IMR-90 (cell line): ENCODE measurements around the gene ALKAL2. TPM values are rescaled to one million over a fixed set of nuclear protein-coding genes. Genes with fewer than 3 reads are reported as not detected.

Source experiments
- ATAC-seq: fragments of 200-7000 bp; cut with Tn5 transposase; 2 replicates; pipeline ENCODE4 v1.9.1; 2020; ENCODE audit warnings: low read depth, mild to moderate bottlenecking, moderate library complexity
- BruUV-seq: library from RNA; stranded (reverse); fragments of 400-500 nt; replicated peaks from 2 replicates; lab custom pipeline; 2021; lab: Mats Ljungman, UMichigan
- CTCF ChIA-PET: fragments of 300-600 bp; formaldehyde crosslinking; extraction: SDS; loops from one replicate; lab custom pipeline; 2021; ENCODE audit warnings: antibody characterized with exemption; lab: Yijun Ruan, JAX
- POLR2A ChIA-PET: fragments of 300-600 bp; sonication (Branson Sonifier 250); formaldehyde crosslinking; loops from one replicate; lab custom pipeline; 2022; ENCODE audit warnings: antibody characterized with exemption; ENCODE audit not compliant: unreplicated experiment; lab: Charles Lee
- DNase-seq: peaks from one replicate; pipeline ENCODE4 v3.0.0; 2013
- H2AFZ ChIP-seq: replicated peaks from 2 replicates; pipeline ENCODE3; 2013; ENCODE audit warnings: low read length, mild to moderate bottlenecking; ENCODE audit not compliant: poor library complexity
- H2AK5ac ChIP-seq: 2 replicates; pipeline ENCODE4 v1.6.1; 2013; ENCODE audit warnings: low read depth, low read length, inconsistent platforms
- H2AK9ac ChIP-seq: replicated peaks from 2 replicates; pipeline ENCODE3; 2013; ENCODE audit warnings: mild to moderate bottlenecking, low read depth, low read length, moderate library complexity; ENCODE audit not compliant: poor library complexity
- H2BK120ac ChIP-seq: 2 replicates; pipeline ENCODE4 v1.6.1; 2013; ENCODE audit warnings: low read depth, low read length, inconsistent platforms
- H2BK15ac ChIP-seq: 3 replicates; pipeline ENCODE4 v1.6.1; 2013; ENCODE audit warnings: low read depth, low read length, inconsistent platforms
- H2BK20ac ChIP-seq: 2 replicates; pipeline ENCODE4 v1.6.1; 2013; ENCODE audit warnings: low read depth, mild to moderate bottlenecking, inconsistent platforms, low read length, moderate library complexity
- H2BK5ac ChIP-seq: 2 replicates; pipeline ENCODE4 v1.6.1; 2013; ENCODE audit warnings: mild to moderate bottlenecking, low read depth, low read length, inconsistent platforms; ENCODE audit not compliant: poor library complexity, severe bottlenecking
- H3K14ac ChIP-seq: replicated peaks from 2 replicates; pipeline ENCODE4 v1.6.1; 2013; ENCODE audit warnings: low read depth, low read length, inconsistent platforms
- H3K18ac ChIP-seq: 2 replicates; pipeline ENCODE4 v1.6.1; 2013; ENCODE audit warnings: low read depth, low read length, control low read depth
- H3K23ac ChIP-seq: 2 replicates; pipeline ENCODE4 v1.6.1; 2013; ENCODE audit warnings: low read depth, low read length, inconsistent platforms
- H3K27ac ChIP-seq: 2 replicates; pipeline ENCODE4 v1.5.1; 2013; ENCODE audit warnings: mild to moderate bottlenecking, control low read depth, low read length; ENCODE audit not compliant: insufficient read depth
- H3K27me3 ChIP-seq: 2 replicates; pipeline ENCODE4 v1.6.1; 2013; ENCODE audit warnings: low read length; ENCODE audit not compliant: control insufficient read depth, insufficient read depth
- H3K36me3 ChIP-seq: 2 replicates; pipeline ENCODE4 v1.6.1; 2013; ENCODE audit warnings: low read length, mixed read lengths; ENCODE audit not compliant: control insufficient read depth, insufficient read depth
- H3K4ac ChIP-seq: 2 replicates; pipeline ENCODE4 v1.6.1; 2013; ENCODE audit warnings: low read depth, low read length, inconsistent platforms
- H3K4me1 ChIP-seq: 2 replicates; pipeline ENCODE4 v1.6.1; 2013; ENCODE audit warnings: low read length, mixed read lengths; ENCODE audit not compliant: control insufficient read depth, insufficient read depth
- H3K4me2 ChIP-seq: 2 replicates; pipeline ENCODE4 v1.6.1; 2013; ENCODE audit warnings: low read depth, mild to moderate bottlenecking, control low read depth, low read length, moderate library complexity
- H3K4me3 ChIP-seq: 2 replicates; pipeline ENCODE4 v1.5.1; 2013; ENCODE audit warnings: low read depth, mild to moderate bottlenecking, control low read depth, low read length, moderate library complexity; ENCODE audit not compliant: insufficient read depth
- H3K56ac ChIP-seq: 2 replicates; pipeline ENCODE4 v1.6.1; 2013; ENCODE audit warnings: low read length, inconsistent platforms; ENCODE audit not compliant: insufficient read depth; ENCODE audit errors: extremely low read depth
- H3K79me1 ChIP-seq, 2 experiments: 2 replicates each; pipeline ENCODE4 v1.6.1; 2013; ENCODE audit warnings: low read length in 2 of 2, inconsistent platforms in 1 of 2, low read depth in 1 of 2
- H3K9ac ChIP-seq: 2 replicates; pipeline ENCODE4 v1.6.1; 2013; ENCODE audit warnings: low read depth, low read length, control low read depth
- H3K9me1 ChIP-seq: 2 replicates; pipeline ENCODE4 v1.6.1; 2013; ENCODE audit warnings: low read length, inconsistent platforms; ENCODE audit not compliant: insufficient read depth
- H3K9me3 ChIP-seq: 2 replicates; pipeline ENCODE4 v1.6.1; 2013; ENCODE audit warnings: low read length; ENCODE audit not compliant: control insufficient read depth, insufficient read depth
- H4K20me1 ChIP-seq: 2 replicates; pipeline ENCODE4 v1.6.1; 2013; ENCODE audit warnings: low read length, inconsistent platforms; ENCODE audit not compliant: insufficient read depth
- H4K5ac ChIP-seq: 2 replicates; pipeline ENCODE4 v1.6.1; 2013; ENCODE audit warnings: mild to moderate bottlenecking, low read depth, low read length, control low read depth
- H4K8ac ChIP-seq, 2 experiments: 2 replicates each; pipeline ENCODE4 v1.6.1; 2013; ENCODE audit warnings: low read depth in 2 of 2, low read length in 2 of 2, control low read depth in 1 of 2, inconsistent platforms in 1 of 2
- H4K91ac ChIP-seq: 2 replicates; pipeline ENCODE4 v1.6.1; 2013; ENCODE audit warnings: low read depth, low read length, inconsistent platforms; ENCODE audit not compliant: insufficient read depth
- BHLHE40 ChIP-seq: fragments of 150-350 bp; IDR thresholded peaks from 2 replicates; pipeline ENCODE4 v1.6.1; 2016; ENCODE audit warnings: mild to moderate bottlenecking, low read depth, low read length
- CEBPB ChIP-seq: IDR thresholded peaks from 2 replicates; pipeline ENCODE4 v1.6.1; 2012; ENCODE audit warnings: low read depth, low read length, improper control_type of control experiment
- CHD1 ChIP-seq: IDR thresholded peaks from 2 replicates; pipeline ENCODE4 v1.6.1; 2012; ENCODE audit warnings: low read depth, low read length, improper control_type of control experiment
- CTCF ChIP-seq: conservative IDR thresholded peaks from 2 replicates; pipeline ENCODE4 v1.5.1; 2012; ENCODE audit warnings: mild to moderate bottlenecking, low read depth, low read length, improper control_type of control experiment
- ELK1 ChIP-seq: fragments of 150-350 bp; IDR thresholded peaks from 2 replicates; pipeline ENCODE4 v1.6.1; 2016; ENCODE audit warnings: low read depth, mild to moderate bottlenecking, low read length, moderate library complexity, borderline replicate concordance
- FOS ChIP-seq: fragments of 150-350 bp; IDR thresholded peaks from 2 replicates; pipeline ENCODE4 v1.6.1; 2016; ENCODE audit warnings: low read depth, low read length
- MAFK ChIP-seq: IDR thresholded peaks from 2 replicates; pipeline ENCODE4 v1.6.1; 2012; ENCODE audit warnings: low read depth, low read length, improper control_type of control experiment
- MAZ ChIP-seq: IDR thresholded peaks from 2 replicates; pipeline ENCODE4 v1.6.1; 2012; ENCODE audit warnings: low read depth, mild to moderate bottlenecking, low read length, improper control_type of control experiment, moderate library complexity, borderline replicate concordance
- MXI1 ChIP-seq: IDR thresholded peaks from 2 replicates; pipeline ENCODE4 v1.6.1; 2012; ENCODE audit warnings: low read depth, mild to moderate bottlenecking, low read length, moderate library complexity, borderline replicate concordance
- NFE2L2 ChIP-seq: fragments of 150-350 bp; IDR thresholded peaks from 2 replicates; pipeline ENCODE4 v1.6.1; 2016; ENCODE audit warnings: low read depth, mild to moderate bottlenecking, low read length
- POLR2A ChIP-seq: IDR thresholded peaks from 2 replicates; pipeline ENCODE4 v1.6.1; 2012; ENCODE audit warnings: mild to moderate bottlenecking, low read depth, low read length
- RAD21 ChIP-seq: IDR thresholded peaks from 2 replicates; pipeline ENCODE4 v1.6.1; 2012; ENCODE audit warnings: low read length, improper control_type of control experiment
- RCOR1 ChIP-seq: IDR thresholded peaks from 2 replicates; pipeline ENCODE4 v1.6.1; 2012; ENCODE audit warnings: mild to moderate bottlenecking, low read length, improper control_type of control experiment; ENCODE audit not compliant: insufficient replicate concordance
- RFX5 ChIP-seq: IDR thresholded peaks from 2 replicates; pipeline ENCODE4 v1.8.0; 2012; ENCODE audit warnings: low read depth, mild to moderate bottlenecking, low read length, moderate library complexity
- SMC3 ChIP-seq: fragments of 150-350 bp; IDR thresholded peaks from 2 replicates; pipeline ENCODE4 v1.6.1; 2016; ENCODE audit warnings: low read depth, mild to moderate bottlenecking, antibody characterized with exemption, low read length, moderate library complexity
- USF2 ChIP-seq: fragments of 150-350 bp; IDR thresholded peaks from 2 replicates; pipeline ENCODE4 v1.6.1; 2017; ENCODE audit warnings: mild to moderate bottlenecking, antibody characterized with exemption, low read length, low read depth
- WGBS, 2 experiments: methylation state at CpG; one replicate each; pipeline versions ENCODE4 v1.1.5 to v1.1.7; 2013; ENCODE audit warnings: missing lambda C conversion rate in 2 of 2; ENCODE audit not compliant: insufficient read length in 1 of 2; ENCODE audit errors: extremely low coverage in 2 of 2; 5-methylcytosine and 5-hydroxymethylcytosine counted together
- dilution Hi-C: fragments of 300-500 bp; cut with HindIII; formaldehyde crosslinking; loops from one replicate; pipeline ENCODE4 v1.14.3; 2018; ENCODE audit warnings: low sequenced_read_pairs; ENCODE audit not compliant: unreplicated experiment
- in situ Hi-C: fragments of 300-500 bp; cut with MboI; formaldehyde crosslinking; loops from 3 replicates; pipeline ENCODE4 v1.14.3; 2019; ENCODE audit warnings: low sequenced_read_pairs, inconsistent platforms, mixed read lengths
- intact Hi-C: fragments of 100-400 bp; cut with micrococcal nuclease; formaldehyde crosslinking; loops from 2 replicates; pipeline ENCODE4 v1.10.0; 2022
- polyA plus RNA-seq, 3 experiments: library from polyadenylated mRNA; depleted of rRNA; stranded (reverse); fragments of >200 nt; gene quantifications; 2 replicates each; pipeline ENCODE4 v1.2.3, GENCODE V29; 2012; ENCODE audit warnings: low replicate concordance in 1 of 3
- total RNA-seq: library from RNA; depleted of rRNA; stranded (reverse); fragments of >200 nt; gene quantifications from 2 replicates; pipeline ENCODE4 v1.2.3, GENCODE V29; 2012

Gene ALKAL2
- total and polyA plus RNA-seq, 2 of the 4 experiments (the other 2 are of a cell fraction), result not detected

GRCh38 chr2:233030-233429, 54.9 kb downstream of the ALKAL2 start:
- intact Hi-C loops (no loop called here), dilution Hi-C loops (no loop called here), in situ Hi-C loops (no loop called here)
- no peak overlapping the region for H3K56ac ChIP-seq
- H4K5ac ChIP-seq, result no peak overlapping the region
- H3K4me3 ChIP-seq, result no peak overlapping the region
- no peaks in the 10 kb centered on the region for H3K9me3 ChIP-seq
- H3K9me1 ChIP-seq, result peaks cover 4% of the 10 kb centered on the region
- CTCF ChIA-PET, result no interaction called here
- no peak overlapping the region for H3K23ac ChIP-seq
- peaks cover 3% of the 10 kb centered on the region; the same call in 1 of the 2 replicates for H3K36me3 ChIP-seq
- H3K79me1 ChIP-seq, result no peaks in the 10 kb centered on the region
- ATAC-seq (no peak), DNase-seq (no peak)
- H4K8ac ChIP-seq, result no peak overlapping the region
- no peaks in the 10 kb centered on the region for H3K27me3 ChIP-seq
- POLR2A ChIA-PET, result no interaction called here
- no peak overlapping the region for H2AK9ac ChIP-seq
- H4K20me1 ChIP-seq, result no peaks in the 10 kb centered on the region
- no peak overlapping the region for H3K4me2 ChIP-seq
- H2BK20ac ChIP-seq, result no peak overlapping the region
- H3K9ac ChIP-seq, result no peak overlapping the region
- no peak overlapping the region for H4K91ac ChIP-seq
- no CpG with 5 or more reads among the region's 7 CpGs for WGBS, 2 experiments
- no peak overlapping the region for H2BK15ac ChIP-seq
- no peak overlapping the region for H2AFZ ChIP-seq
- BruUV-seq, result no TSS peak
- no peak overlapping the region for H3K18ac ChIP-seq
- H2AK5ac ChIP-seq, result no peak overlapping the region
- H3K4ac ChIP-seq, result no peak overlapping the region
- no peak overlapping the region for H2BK120ac ChIP-seq
- H3K27ac ChIP-seq, result no peak overlapping the region
- TF ChIP-seq MAZ (no peak), SMC3 (no peak), RCOR1 (no peak), FOS (no peak), BHLHE40 (no peak), ELK1 (no peak), CEBPB (no peak), NFE2L2 (no peak), CTCF (no peak), MXI1 (no peak), RAD21 (no peak), RFX5 (no peak), USF2 (no peak), MAFK (no peak), CHD1 (no peak), POLR2A (no peak)
- H3K14ac ChIP-seq, result no peak overlapping the region
- no peaks in the 10 kb centered on the region for H3K4me1 ChIP-seq
- H2BK5ac ChIP-seq, result no peak overlapping the region
